SKM-1 (cell line): ENCODE data around the gene DUS1L.
"Not testable (repeated sequence)": the region's sequence is repeated elsewhere in the genome, so short reads cannot be mapped to it uniquely, and the experiment has no call there.

Experiments used
- DNase-seq: peaks from one replicate; lab custom pipeline; 2025; ENCODE audit not compliant: unreplicated experiment; lab: John Stamatoyannopoulos, UW

Gene DUS1L

GRCh38 chr17:82045936-82046484, 19.6 kb downstream of the DUS1L start:
- no peak for DNase-seq

- no peak for DNase-seq
Measured at GRCh38 chr17:82043507-82043906, 22.1 kb downstream of the DUS1L start.

- no peak for DNase-seq
Measured at GRCh38 chr17:82042649-82043048, 23.0 kb downstream of the DUS1L start.

GRCh38 chr17:82041144-82041814, 24.3 kb downstream of the DUS1L start:
- no peak for DNase-seq

- DNase-seq, result no peak
Measured at GRCh38 chr17:82039695-82040299, 25.8 kb downstream of the DUS1L start.

- not testable (repeated sequence) for DNase-seq
Measured at GRCh38 chr17:82038796-82039409, 26.7 kb downstream of the DUS1L start.

GRCh38 chr17:82037889-82038195, 27.8 kb downstream of the DUS1L start:
- no peak for DNase-seq

GRCh38 chr17:82037092-82037888, 28.3 kb downstream of the DUS1L start, which contains the start of gene DCXR:
Gene DCXR (minus strand): TSS chr17:82037697. CDS start chr17:82037682, 15 bp downstream.
- DNase-seq, result peak; percentile 85

- DNase-seq, result no peak
Measured at GRCh38 chr17:82036634-82037091, 28.9 kb downstream of the DUS1L start.

GRCh38 chr17:82035956-82036633, 29.5 kb downstream of the DUS1L start:
- DNase-seq, result no peak

GRCh38 chr17:82035488-82035887, 30.1 kb downstream of the DUS1L start:
- DNase-seq, result no peak

- DNase-seq, result no peak
Measured at GRCh38 chr17:82034371-82035011, 31.1 kb downstream of the DUS1L start.

GRCh38 chr17:82033359-82034085, 32.1 kb downstream of the DUS1L start:
- no peak for DNase-seq

GRCh38 chr17:82031885-82032627, 33.5 kb downstream of the DUS1L start:
- no peak for DNase-seq

- DNase-seq, result no peak
Measured at GRCh38 chr17:82031303-82031884, 34.2 kb downstream of the DUS1L start, which contains the start of gene RAC3. Gene RAC3 (plus strand): TSS chr17:82031678. CDS start chr17:82031762, 84 bp downstream.

- no peak for DNase-seq
Measured at GRCh38 chr17:82030470-82031302, 34.9 kb downstream of the DUS1L start.

- DNase-seq, result no peak
Measured at GRCh38 chr17:82029990-82030469, 35.6 kb downstream of the DUS1L start.
